PC-3 (cell line): ENCODE measurements around the gene AAR2. TPM values are rescaled to one million over a fixed set of nuclear protein-coding genes. Genes with fewer than 3 reads are reported as not detected.

ENCODE experiments used
- ATAC-seq: fragments of 200-7000 bp; cut with Tn5 transposase; 2 replicates; pipeline ENCODE4 v1.9.1; 2020; ENCODE audit warnings: mild to moderate bottlenecking, moderate library complexity
- BruUV-seq: library from RNA; stranded (reverse); fragments of 400-500 nt; replicated peaks from 2 replicates; lab custom pipeline; 2021; lab: Mats Ljungman, UMichigan
- CTCF ChIA-PET: fragments of 300-600 bp; sonication (Branson Sonifier 250); formaldehyde crosslinking; loops from one replicate; lab custom pipeline; 2022; ENCODE audit warnings: antibody characterized with exemption; lab: Charles Lee
- POLR2A ChIA-PET: fragments of 300-600 bp; sonication (Branson Sonifier 250); formaldehyde crosslinking; loops from one replicate; lab custom pipeline; 2022; ENCODE audit warnings: antibody characterized with exemption; ENCODE audit not compliant: unreplicated experiment; lab: Charles Lee
- DNase-seq: peaks from one replicate; pipeline ENCODE4 v3.0.0-alpha.2; 2015
- H2AFZ ChIP-seq: fragments of 300-600 bp; sonication (generic); 2 replicates; pipeline ENCODE4 v1.6.0; 2016; ENCODE audit warnings: antibody characterized with exemption, low read length
- H3F3A ChIP-seq: fragments of 300-600 bp; sonication (generic); one replicate; pipeline ENCODE4 v1.6.0; 2017; ENCODE audit warnings: antibody characterized with exemption, low read length, control low read depth, mild to moderate bottlenecking; ENCODE audit not compliant: unreplicated experiment
- H3K27ac ChIP-seq: fragments of 300-600 bp; sonication (generic); 2 replicates; pipeline ENCODE4 v1.5.1; 2016; ENCODE audit warnings: mild to moderate bottlenecking, low read length
- H3K27me3 ChIP-seq: fragments of 300-600 bp; sonication (generic); 2 replicates; pipeline ENCODE4 v1.6.1; 2016; ENCODE audit warnings: low read length, mixed read lengths
- H3K36me3 ChIP-seq: fragments of 300-600 bp; sonication (generic); 2 replicates; pipeline ENCODE4 v1.6.1; 2016; ENCODE audit warnings: low read depth, mixed run types, low read length, mixed read lengths
- H3K4me1 ChIP-seq: fragments of 300-600 bp; sonication (generic); 2 replicates; pipeline ENCODE4 v1.5.1; 2016; ENCODE audit warnings: low read length; ENCODE audit not compliant: insufficient read depth
- H3K4me2 ChIP-seq: fragments of 300-600 bp; sonication (generic); 2 replicates; pipeline ENCODE4 v1.6.0; 2016; ENCODE audit warnings: low read length
- H3K4me3 ChIP-seq: fragments of 300-600 bp; sonication (generic); 2 replicates; pipeline ENCODE4 v1.5.1; 2016; ENCODE audit warnings: mild to moderate bottlenecking, low read length, mixed read lengths
- H3K79me2 ChIP-seq: fragments of 300-600 bp; sonication (generic); 2 replicates; pipeline ENCODE4 v1.6.1; 2017; ENCODE audit warnings: low read length, mixed read lengths
- H3K9ac ChIP-seq: fragments of 300-600 bp; sonication (generic); 2 replicates; pipeline ENCODE4 v1.6.0; 2016; ENCODE audit warnings: mild to moderate bottlenecking, low read length
- H3K9me2 ChIP-seq: fragments of 300-600 bp; sonication (generic); replicated peaks from 2 replicates; pipeline ENCODE4 v1.6.1; 2016; ENCODE audit warnings: mixed run types, low read length, mixed read lengths
- H3K9me3 ChIP-seq: fragments of 300-600 bp; sonication (generic); 2 replicates; pipeline ENCODE4 v1.6.1; 2016; ENCODE audit warnings: low read length, mixed read lengths
- H4K20me1 ChIP-seq: fragments of 300-600 bp; sonication (generic); 2 replicates; pipeline ENCODE4 v1.6.1; 2016; ENCODE audit warnings: low read length, mixed read lengths
- EZH2 ChIP-seq: fragments of 300-600 bp; sonication (generic); IDR thresholded peaks from one replicate; pipeline ENCODE4 v1.6.1; 2017; ENCODE audit warnings: antibody characterized with exemption, mild to moderate bottlenecking, low read length; ENCODE audit not compliant: unreplicated experiment
- EZH2phosphoT487 ChIP-seq: fragments of 300-600 bp; sonication (generic); IDR thresholded peaks from 2 replicates; pipeline ENCODE4 v1.6.1; 2018; ENCODE audit warnings: mild to moderate bottlenecking, antibody characterized with exemption, low read length, borderline replicate concordance
- intact Hi-C: fragments of 100-400 bp; cut with micrococcal nuclease; formaldehyde crosslinking; loops from 2 replicates; pipeline ENCODE4 v1.9.0; 2023
- total RNA-seq: library from RNA; depleted of rRNA; stranded (reverse); fragments of >200 nt; gene quantifications from 2 replicates; pipeline ENCODE4 v1.2.3, GENCODE V29; 2014
- TF ChIP-seq, protein P1 (sequence below): fragments of 300-600 bp; sonication (generic); conservative IDR thresholded peaks from 2 replicates; pipeline ENCODE4 v1.5.1; 2017; ENCODE audit warnings: antibody characterized with exemption, low read depth, mild to moderate bottlenecking, low read length

AAR2 gene
- total RNA-seq, 1 experiment from 2014 or later: 41.1 TPM

DNA sequence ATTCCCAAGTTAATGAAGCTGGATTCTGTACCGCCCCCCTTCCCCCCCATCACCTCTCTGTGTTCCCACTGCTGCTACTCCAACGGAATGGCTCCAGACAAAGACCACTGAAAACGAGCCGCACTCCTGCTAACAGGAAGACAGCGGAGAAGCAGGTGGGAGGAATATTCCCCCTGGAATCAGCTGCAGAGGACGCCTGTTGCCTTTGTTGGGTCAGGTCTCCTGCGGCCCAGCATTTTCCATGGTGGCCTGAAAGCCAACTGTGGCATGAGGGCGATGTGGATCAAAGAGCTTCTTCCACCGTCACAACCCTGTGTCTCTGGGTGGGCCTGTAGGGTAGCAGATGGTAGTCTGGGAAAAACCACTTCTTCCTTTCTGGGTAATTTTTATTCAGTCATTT, 16.8 kb downstream of the AAR2 start:
- TF ChIP-seq EZH2phosphoT487 (no peak), EZH2 (no peak)
- TF ChIP-seq, protein P1, sequence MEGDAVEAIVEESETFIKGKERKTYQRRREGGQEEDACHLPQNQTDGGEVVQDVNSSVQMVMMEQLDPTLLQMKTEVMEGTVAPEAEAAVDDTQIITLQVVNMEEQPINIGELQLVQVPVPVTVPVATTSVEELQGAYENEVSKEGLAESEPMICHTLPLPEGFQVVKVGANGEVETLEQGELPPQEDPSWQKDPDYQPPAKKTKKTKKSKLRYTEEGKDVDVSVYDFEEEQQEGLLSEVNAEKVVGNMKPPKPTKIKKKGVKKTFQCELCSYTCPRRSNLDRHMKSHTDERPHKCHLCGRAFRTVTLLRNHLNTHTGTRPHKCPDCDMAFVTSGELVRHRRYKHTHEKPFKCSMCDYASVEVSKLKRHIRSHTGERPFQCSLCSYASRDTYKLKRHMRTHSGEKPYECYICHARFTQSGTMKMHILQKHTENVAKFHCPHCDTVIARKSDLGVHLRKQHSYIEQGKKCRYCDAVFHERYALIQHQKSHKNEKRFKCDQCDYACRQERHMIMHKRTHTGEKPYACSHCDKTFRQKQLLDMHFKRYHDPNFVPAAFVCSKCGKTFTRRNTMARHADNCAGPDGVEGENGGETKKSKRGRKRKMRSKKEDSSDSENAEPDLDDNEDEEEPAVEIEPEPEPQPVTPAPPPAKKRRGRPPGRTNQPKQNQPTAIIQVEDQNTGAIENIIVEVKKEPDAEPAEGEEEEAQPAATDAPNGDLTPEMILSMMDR: no peak
- no TSS peak for BruUV-seq
- H3K9me2 ChIP-seq: no peaks in the 10 kb centered on the region

DNA sequence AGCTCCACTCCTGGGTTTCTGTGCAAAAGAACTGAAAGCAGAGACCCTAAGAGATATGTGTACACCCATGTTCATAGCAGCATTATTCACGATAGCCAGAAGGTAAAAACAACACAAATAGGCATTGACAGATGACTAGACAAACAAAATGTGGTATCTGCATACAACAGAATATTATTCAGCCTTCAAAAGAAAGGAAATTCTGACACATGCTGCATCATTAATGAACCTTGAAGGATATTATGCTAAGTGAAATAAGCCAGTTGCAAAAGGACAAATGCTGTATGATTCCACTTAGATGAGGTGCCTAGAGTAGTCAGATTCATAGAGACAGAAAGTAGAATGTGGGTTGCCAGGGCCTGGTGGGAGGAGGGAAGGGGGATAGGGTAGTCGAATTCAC, 17.8 kb downstream of the AAR2 start:
- Histone ChIP-seq H4K20me1 (no peaks in the 10 kb centered on the region), H3K27me3 (no peaks in the 10 kb centered on the region), H3F3A (no peaks in the 10 kb centered on the region), H3K4me2 (no peak overlapping the region), H3K79me2 (peaks cover 21% of the 10 kb centered on the region; the same call in 1 of the 2 replicates), H3K9me3 (no peaks in the 10 kb centered on the region), H3K4me1 (no peaks in the 10 kb centered on the region), H3K36me3 (peaks cover 50% of the 10 kb centered on the region), H3K4me3 (no peak overlapping the region), H3K27ac (no peak overlapping the region), H2AFZ (no peak overlapping the region), H3K9me2 (no peaks in the 10 kb centered on the region), H3K9ac (no peak overlapping the region)
- CTCF ChIA-PET: no interaction called here
- TF ChIP-seq, protein P1: no peak
- no peak for TF ChIP-seq EZH2phosphoT487
- no peak for TF ChIP-seq EZH2
- ATAC-seq (no peak), DNase-seq (no peak)
- POLR2A ChIA-PET: interaction anchor here (0.6 kb wide), 1 partner anchor 25 kb away, joined by 3 read pairs; no protein-coding TSS in a partner anchor
- intact Hi-C loops: no loop called here
- no TSS peak for BruUV-seq

More for the DNA sequence above, 16.8 kb downstream of the AAR2 start:
- ATAC-seq (no peak), DNase-seq (no peak)
- H3K27me3 ChIP-seq: no peaks in the 10 kb centered on the region
- no peaks in the 10 kb centered on the region for H3K9me3 ChIP-seq
- H3K27ac ChIP-seq: no peak overlapping the region
- H4K20me1 ChIP-seq: no peaks in the 10 kb centered on the region
- 0 out of 2 replicates have a peak, but pooled peaks cover 2% of the 10 kb centered on the region for H3K4me1 ChIP-seq
- no peaks in the 10 kb centered on the region for H3F3A ChIP-seq
- peaks cover 55% of the 10 kb centered on the region for H3K36me3 ChIP-seq
- intact Hi-C loops: no loop called here
- H2AFZ ChIP-seq: no peak overlapping the region
- H3K4me2 ChIP-seq: no peak overlapping the region
- H3K79me2 ChIP-seq: peaks cover 21% of the 10 kb centered on the region; the same call in 1 of the 2 replicates
- H3K4me3 ChIP-seq: no peak overlapping the region
- H3K9ac ChIP-seq: no peak overlapping the region
- ChIA-PET CTCF (no interaction called here), POLR2A (no interaction called here)

DNA sequence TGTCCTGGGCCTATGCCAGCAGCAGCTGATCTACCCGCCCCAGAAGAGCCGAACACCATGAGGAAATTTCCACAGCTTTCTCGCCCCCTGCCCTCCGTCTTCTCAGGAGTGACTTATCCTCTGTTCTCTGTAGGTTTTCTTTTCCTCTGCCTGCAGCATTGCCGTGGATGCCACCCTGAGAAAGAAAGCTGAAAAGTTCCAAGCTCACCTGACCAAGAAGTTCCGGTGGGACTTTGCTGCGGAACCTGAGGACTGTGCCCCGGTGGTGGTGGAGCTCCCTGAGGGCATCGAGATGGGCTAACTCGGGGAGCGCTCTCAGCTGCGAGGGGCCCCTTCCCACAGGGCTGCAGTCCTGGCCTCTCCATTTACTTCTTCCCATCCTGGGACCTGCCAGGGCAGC, 19.2 kb downstream of the AAR2 start:
- H3K9ac ChIP-seq: no peak overlapping the region
- TF ChIP-seq EZH2: no peak
- TF ChIP-seq EZH2phosphoT487: no peak
- TF ChIP-seq, protein P1: no peak
- H3K4me1 ChIP-seq: no peaks in the 10 kb centered on the region
- no peaks in the 10 kb centered on the region for H3K9me2 ChIP-seq
- H3K4me3 ChIP-seq: no peak overlapping the region
- H3K27me3 ChIP-seq: no peaks in the 10 kb centered on the region
- DNase-seq (no peak), ATAC-seq (no peak)
- H3F3A ChIP-seq: no peaks in the 10 kb centered on the region
- CTCF ChIA-PET: interaction anchor here (1.1 kb wide), 1 partner anchor 136 kb away, joined by 4 read pairs; no protein-coding TSS in a partner anchor
- H3K27ac ChIP-seq: no peak overlapping the region
- POLR2A ChIA-PET: no interaction called here
- H3K79me2 ChIP-seq: peaks cover 14% of the 10 kb centered on the region; the same call in 1 of the 2 replicates
- no peak overlapping the region for H2AFZ ChIP-seq
- no peaks in the 10 kb centered on the region for H4K20me1 ChIP-seq
- no peak overlapping the region for H3K4me2 ChIP-seq
- intact Hi-C loops: no loop called here
- H3K9me3 ChIP-seq: no peaks in the 10 kb centered on the region
- BruUV-seq: no TSS peak
- H3K36me3 ChIP-seq: peaks cover 38% of the 10 kb centered on the region
